GM18873 (cell line): ENCODE data around the gene CCDC194.
"Not testable (repeated sequence)": the region's sequence is repeated elsewhere in the genome, so short reads cannot be mapped to it uniquely, and the experiment has no call there.

Experiments used
- ATAC-seq: cut with Tn5 transposase; IDR thresholded peaks from one replicate; pipeline ENCODE4 v1.9.1; 2021; ENCODE audit warnings: mild to moderate bottlenecking, moderate library complexity, moderate number of reproducible peaks; ENCODE audit not compliant: unreplicated experiment, low FRiP score

CCDC194 gene

DNA sequence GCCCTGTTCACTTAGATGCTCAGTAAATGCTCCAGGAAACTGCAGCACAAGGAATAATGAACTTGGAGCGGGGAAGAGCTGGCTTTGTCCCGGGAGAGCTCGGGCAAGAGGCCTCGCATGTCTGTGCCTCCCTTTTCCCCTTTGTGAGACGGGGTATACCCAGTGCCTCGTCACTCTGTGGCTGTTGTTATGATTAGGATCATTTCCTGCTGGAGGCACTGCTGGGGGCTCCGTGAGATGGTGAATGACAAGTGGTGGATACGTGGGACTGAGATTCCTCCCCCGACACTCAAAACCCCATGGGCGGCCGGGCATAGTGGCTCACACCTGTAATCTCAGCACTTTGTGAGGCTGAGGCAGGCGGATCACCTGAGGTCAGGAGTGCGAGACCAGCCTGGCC lies 15.7 kb downstream of the CCDC194 start:
- ATAC-seq, result no peak

DNA sequence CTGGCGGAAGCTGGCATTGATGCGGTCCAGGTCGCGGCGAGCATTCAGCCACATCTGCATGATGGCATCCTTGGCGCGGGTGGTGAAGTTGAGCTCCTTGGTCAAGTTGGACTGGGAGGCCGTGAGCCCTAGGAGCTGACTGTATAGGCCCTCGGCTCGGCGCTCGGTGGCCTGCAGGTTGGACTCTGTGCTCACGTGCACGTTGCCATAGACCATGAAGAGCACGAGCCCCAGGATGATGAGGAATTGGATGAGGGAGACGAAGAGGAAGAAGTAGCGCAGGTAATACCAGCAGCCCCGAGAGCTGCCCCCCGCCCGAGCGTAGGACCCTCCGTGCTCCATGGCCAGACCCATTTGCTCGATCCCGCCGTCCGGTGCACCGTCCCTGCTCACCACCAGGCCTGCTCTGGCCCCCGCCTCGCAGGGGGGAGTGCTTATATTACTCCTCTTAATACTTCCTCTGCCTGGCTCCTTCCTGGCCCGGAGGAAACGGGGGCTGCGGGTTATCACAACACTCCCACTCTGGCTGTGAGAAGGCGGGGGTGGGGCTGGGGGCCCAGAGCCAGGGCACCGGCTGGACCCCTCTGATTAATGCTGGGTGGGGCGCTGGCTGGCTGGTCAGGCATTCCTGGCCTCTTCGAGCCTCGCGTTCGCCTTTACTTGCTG lies 16.9 kb downstream of the CCDC194 start, which contains the start of gene PLVAP:
PLVAP (minus strand) TSS at position 408 of the 666 bp plus-strand sequence; CDS start at position 354, 54 bp downstream.
- ATAC-seq, result no peak

DNA sequence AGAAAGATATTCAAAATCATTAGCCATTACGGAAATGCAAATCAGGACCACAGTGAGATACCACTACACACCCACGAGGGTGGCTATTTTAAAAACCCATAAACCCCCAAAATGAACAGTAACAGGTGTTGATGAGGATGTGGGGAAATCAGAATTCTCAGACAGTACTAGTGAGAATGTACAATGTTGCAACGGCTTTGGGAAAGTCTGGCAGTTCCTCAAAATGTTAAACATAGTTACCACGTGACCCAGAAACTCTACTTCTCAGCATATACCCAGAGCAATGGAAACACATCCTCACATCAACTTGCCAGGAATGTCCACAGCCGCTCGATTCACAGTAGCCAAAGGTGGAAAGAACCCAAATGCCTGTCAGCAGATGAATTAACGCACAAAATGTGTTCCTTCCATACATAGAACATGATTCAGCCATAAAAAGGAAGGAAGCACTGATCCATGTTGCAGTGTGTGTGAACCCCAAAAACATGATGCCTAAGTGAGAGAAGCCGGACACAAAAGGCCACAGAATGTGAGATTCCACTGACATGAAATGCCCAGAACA lies 23.9 kb downstream of the CCDC194 start:
- peak; percentile 87 for ATAC-seq

DNA sequence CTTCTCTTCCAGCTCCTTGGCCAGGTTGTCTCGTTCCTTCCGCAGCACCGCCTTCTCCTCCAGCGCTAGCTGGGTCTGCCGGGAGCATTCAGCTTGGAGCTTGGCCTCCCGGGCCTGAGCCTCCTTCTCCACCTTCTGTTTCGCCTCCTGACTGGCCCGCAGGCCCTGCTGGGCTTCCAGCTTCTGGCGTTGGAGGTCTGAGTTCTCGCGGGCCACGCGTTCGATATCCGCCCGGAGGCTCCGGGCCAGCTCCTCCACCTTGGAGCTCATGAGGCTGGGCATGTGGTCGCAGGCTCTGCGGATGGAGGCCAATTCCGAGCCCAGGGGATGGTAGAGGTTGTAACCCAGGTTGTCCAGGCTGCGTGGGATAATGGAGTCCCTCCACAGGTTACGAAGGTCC lies 28.6 kb downstream of the CCDC194 start:
- no peak for ATAC-seq

- not testable (repeated sequence) for ATAC-seq
These were observed 30.0 kb downstream of the CCDC194 start for GRCh38 chr19:17363852-17364605.

GRCh38 chr19:17359905-17360800 lies 33.8 kb downstream of the CCDC194 start:
- no peak for ATAC-seq

GRCh38 chr19:17358395-17358794 lies 35.6 kb downstream of the CCDC194 start:
- ATAC-seq, result no peak

GRCh38 chr19:17357724-17358123 lies 36.3 kb downstream of the CCDC194 start:
- no peak for ATAC-seq

- no peak for ATAC-seq
These were observed 36.8 kb downstream of the CCDC194 start for GRCh38 chr19:17357078-17357666.

- ATAC-seq, result no peak
These were observed 40.6 kb downstream of the CCDC194 start for GRCh38 chr19:17353386-17353785.

GRCh38 chr19:17352608-17353280 lies 41.3 kb downstream of the CCDC194 start:
- ATAC-seq, result no peak

DNA sequence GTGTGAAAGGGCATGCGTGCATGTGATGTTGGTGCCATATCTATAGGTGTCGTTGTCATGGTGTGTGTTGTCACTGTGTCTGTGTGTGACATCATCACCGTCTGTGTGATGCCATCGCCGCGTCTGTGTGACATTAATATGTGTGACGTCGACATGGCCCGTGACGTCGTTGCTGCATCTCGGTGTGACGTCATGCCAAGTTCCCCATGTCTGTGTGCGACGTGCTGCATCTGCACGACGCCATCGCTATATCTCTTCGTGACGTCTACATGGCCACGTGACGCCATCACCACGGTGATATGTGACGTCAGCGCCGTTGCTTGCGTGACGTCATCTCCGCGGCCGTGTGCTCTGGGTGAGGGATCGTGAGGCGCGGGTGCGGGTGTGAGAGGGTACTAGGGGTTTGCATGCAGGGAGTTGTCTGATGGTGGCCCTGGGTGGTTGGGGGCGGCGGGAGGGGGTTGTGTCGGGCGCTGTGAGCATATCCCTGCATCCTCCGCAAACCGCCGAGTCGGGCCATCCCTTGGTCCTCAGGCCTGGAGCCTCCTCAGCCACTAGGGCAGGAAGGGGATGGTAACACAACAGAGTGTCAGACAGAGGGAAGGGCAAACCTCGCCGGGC lies 42.1 kb downstream of the CCDC194 start:
- no peak for ATAC-seq

GRCh38 chr19:17348700-17349099 lies 45.3 kb downstream of the CCDC194 start:
- ATAC-seq, result no peak

DNA sequence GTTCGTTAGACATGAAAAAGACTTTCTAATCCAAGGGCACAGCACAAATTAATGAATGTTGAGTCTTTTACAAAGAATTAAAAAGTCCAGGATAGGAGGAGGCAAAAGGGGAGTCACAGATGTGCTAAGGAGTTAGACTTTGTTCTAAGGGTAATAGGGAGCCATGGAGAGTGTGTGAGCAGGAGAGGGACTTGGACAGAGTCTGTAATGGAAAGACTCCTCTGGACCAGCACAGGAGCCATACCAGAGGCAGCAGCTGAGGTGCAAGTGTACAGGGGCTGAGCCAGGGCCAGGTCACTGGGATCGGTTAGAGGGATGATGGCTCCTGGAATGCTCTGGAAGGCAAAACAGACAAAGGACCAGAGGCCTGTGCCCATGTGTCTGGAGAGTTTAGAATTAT lies 46.1 kb downstream of the CCDC194 start:
- no peak for ATAC-seq

GRCh38 chr19:17347361-17347760 lies 46.6 kb downstream of the CCDC194 start:
- no peak for ATAC-seq

- no peak for ATAC-seq
These were observed 47.8 kb downstream of the CCDC194 start for GRCh38 chr19:17346109-17346671.

DNA sequence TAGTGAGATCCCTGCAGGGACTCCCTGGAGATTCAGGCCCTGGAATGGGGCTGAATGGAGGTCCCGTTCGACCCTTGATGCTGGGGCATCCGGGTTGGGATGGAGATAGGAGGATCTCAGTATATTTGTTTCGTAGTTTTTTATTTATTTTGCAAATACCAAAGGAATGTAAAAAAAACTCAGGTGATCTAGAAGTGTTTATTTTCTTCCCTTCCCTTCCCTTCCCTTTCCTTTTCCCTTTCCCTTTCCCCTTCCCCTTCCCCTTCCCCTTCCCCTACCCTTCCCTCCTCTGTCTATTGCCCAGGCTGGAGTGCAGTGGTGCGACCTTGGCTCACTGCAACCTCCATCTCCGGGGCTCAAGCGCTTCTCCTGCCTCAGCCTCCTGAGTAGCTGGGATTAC lies 52.2 kb downstream of the CCDC194 start:
- no peak for ATAC-seq

DNA sequence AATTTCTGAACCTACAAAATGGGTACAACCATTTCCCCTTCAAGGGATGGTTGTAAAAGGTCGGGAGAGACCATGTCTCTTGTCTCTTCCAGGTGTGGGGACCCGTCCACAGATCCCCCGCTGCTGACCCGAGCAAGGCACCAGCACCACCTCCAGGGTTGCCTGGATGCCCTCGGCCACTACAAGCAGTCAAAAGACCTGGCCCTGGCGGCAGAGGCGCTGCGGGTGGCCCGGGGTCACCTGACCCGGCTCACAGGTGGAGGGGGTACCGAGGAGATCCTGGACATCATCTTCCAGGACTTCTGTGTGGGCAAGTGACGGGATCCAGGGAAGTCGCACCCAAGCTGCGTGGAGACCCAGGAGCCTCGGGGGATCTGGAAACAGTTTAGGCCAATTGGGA lies 52.6 kb downstream of the CCDC194 start:
- ATAC-seq, result no peak

DNA sequence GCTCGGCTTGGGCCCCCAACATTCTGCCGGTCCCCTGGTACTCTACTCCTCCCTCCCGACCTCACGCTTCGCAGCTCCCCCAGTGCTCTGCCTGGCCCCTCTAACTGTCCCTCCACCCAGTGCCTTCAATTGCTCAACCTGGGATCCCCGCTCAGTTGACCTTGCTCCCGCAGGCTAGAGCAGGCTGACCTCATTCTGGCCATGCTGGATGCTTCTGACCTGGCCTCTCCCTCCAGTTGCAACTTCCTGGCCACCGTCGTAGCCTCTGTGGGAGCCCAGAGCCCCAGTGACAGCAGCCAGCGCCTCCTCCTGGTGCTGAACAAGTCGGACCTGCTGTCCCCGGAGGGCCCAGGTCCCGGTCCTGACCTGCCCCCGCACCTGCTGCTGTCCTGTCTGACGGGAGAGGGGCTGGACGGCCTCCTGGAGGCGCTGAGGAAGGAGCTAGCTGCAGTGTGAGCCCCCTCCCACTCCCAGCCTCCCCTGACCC lies 53.1 kb downstream of the CCDC194 start:
- no peak for ATAC-seq
